ENCODE results near the gene YKT6. TPM values are rescaled to one million over a fixed set of nuclear protein-coding genes. Genes with fewer than 3 reads are reported as not detected.

The YKT6 gene
- total and polyA plus RNA-seq, 2 experiments from 2014 or later, result 33.5 to 114 TPM

- Histone ChIP-seq H3K4me1 (ENCODE audit: insufficient read depth) (no peaks in the 10 kb centered on the region), H3K4me2 (no peak overlapping the region), H3K4me3 (no peak overlapping the region), H3F3A (replicated peaks; ENCODE audit: low read depth) (no peaks in the 10 kb centered on the region), H3K27me3 (ENCODE audit: insufficient read depth) (no peaks in the 10 kb centered on the region), H3K27ac (ENCODE audit: low read depth) (no peak overlapping the region), H3K9me2 (ENCODE audit: insufficient read depth) (no peaks in the 10 kb centered on the region; the same call in 1 of the 2 replicates), H2AFZ (no peak overlapping the region), H3K36me3 (ENCODE audit: insufficient read depth) (no peaks in the 10 kb centered on the region), H4K20me1 (replicated peaks; ENCODE audit: insufficient read depth) (no peaks in the 10 kb centered on the region), H3K79me2 (replicated peaks; ENCODE audit: insufficient read depth) (no peaks in the 10 kb centered on the region)
- no peak for TF ChIP-seq ZNF114 (CRISPR knock-in tag; IDR thresholded peaks at IDR 0.05)
- no peak for TF ChIP-seq JUNB (IDR thresholded peaks at IDR 0.05; ENCODE audit: unreplicated experiment)
- no peak for TF ChIP-seq ZNF462 (CRISPR knock-in tag; IDR thresholded peaks at IDR 0.05)
- no peak for TF ChIP-seq REST (IDR thresholded peaks at IDR 0.05; ENCODE audit: unreplicated experiment)
- no peak for TF ChIP-seq CTCF (conservative IDR thresholded peaks at IDR 0.05; ENCODE audit: low read depth in 2 of 2)
- no peak for TF ChIP-seq EZH2 (IDR thresholded peaks at IDR 0.05; ENCODE audit: low read depth, unreplicated experiment)
- TF ChIP-seq ZNF331 (CRISPR knock-in tag; IDR thresholded peaks at IDR 0.05; ENCODE audit: low read depth), result no peak
- TF ChIP-seq CREB1 (CRISPR knock-in tag; IDR thresholded peaks at IDR 0.05; ENCODE audit: low read depth), result no peak
- Mint-ChIP-seq H3K9me3 (no peaks in the 10 kb centered on the region), H3K36me3 (ENCODE audit: low read depth) (no peaks in the 10 kb centered on the region), H3K4me1 (peaks cover 7% of the 10 kb centered on the region; the same call in 2 of the 3 replicates), H3K27me3 (ENCODE audit: insufficient read depth, low read depth, poor library complexity) (peaks cover 7% of the 10 kb centered on the region), H3K4me3 (no peak overlapping the region), H3K27ac (no peak overlapping the region)
- no peak for ATAC-seq
- no peak for DNase-seq (ENCODE audit: low spot score)
These were observed 27.9 kb upstream of the YKT6 start for GRCh38 chr7:44172803-44173424.
